CMK (cell line): ENCODE results near the gene OSBPL5.

ENCODE experiments used
- DNase-seq: peaks from one replicate; pipeline ENCODE4 v3.0.0-alpha.2; 2010; ENCODE audit warnings: low read depth

The OSBPL5 gene

GRCh38 chr11:3133261-3134217, 31.6 kb downstream of the OSBPL5 start:
- DNase-seq: no peak

GRCh38 chr11:3132831-3133260, 32.3 kb downstream of the OSBPL5 start:
- DNase-seq: no peak

DNA sequence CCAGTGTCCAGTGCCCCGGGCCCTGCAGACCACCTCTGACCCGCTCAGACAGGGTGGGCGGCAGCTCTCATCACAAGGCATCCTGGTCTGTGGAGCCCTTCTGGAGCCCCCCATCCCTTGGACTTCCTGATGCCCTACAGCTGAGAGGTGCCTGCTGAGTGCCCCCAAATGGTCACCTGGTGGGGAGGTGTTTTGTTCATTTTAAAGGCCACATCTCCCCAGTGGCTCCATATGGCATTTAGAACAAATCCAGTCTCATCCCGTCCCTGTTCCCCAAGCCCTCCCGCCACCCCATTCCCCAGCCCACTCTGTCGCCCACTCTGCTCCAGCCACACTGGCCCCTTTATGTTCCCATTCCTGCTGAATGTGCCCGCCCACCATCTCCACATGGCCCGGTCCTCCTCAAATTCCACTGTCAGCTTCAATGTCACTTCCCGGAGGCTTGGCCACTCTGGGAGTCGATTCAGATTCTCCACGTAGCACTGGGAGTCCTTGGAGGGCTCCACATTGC, 32.8 kb downstream of the OSBPL5 start:
- DNase-seq: no peak

DNA sequence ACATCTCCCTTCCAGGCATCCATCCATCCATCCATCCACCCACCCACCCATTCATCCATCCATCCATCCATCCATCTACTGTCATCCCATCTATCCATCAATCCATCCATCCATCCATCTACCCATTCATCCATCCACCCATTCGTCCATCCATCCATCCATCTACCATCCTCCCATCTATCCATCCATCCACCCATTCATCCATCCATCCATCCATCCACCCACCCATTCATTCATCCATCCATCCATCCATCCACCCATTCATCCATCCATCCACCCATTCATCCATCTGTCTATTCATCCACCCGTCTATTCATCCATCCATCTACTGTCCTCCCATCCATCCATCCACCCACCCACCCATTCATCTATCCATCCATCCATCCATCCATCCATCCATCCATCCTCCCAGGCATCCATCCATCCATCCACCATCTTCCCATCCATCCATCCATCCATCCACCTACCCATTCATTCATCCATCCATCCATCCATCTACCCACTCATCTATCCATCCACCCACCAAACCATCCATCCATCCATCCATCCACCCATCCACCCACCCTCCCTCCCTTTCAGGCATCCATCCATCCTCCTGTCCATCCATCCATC, 33.7 kb downstream of the OSBPL5 start:
- DNase-seq: no peak

- DNase-seq: no peak
Measured at GRCh38 chr11:3130269-3131071, 34.6 kb downstream of the OSBPL5 start.

DNA sequence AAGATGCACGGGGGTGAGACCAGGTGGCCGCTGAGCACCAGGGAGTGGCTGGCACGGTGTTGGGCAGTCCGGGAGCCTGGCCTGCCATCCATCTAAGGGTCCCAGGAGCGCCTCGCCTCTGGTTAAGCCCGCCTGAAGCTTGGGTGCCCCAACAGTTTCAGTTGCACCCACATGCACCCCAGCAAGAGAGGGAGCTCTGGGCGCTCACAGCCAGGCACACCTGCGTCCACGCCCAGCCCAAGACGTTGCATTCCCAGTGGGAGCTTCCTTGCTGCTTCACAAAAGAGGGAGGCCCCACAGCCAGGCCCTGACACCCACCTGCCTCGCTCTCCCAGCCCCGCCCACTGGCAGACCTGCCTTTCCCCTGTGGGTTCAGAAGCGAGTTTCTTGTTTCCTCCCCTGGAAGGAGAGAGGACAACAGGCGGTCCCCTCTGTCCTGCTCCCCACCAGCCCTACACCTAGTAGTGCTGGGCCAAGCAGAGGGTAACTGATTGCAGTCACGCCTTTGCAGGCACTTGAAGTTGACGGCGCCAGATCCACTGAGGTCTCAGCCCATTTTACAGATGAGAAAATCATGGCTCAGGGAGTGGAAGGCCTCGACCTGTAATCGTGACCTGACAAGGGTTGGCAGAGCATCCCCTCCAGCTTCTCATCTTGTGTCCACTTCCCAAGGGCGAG, 35.4 kb downstream of the OSBPL5 start:
- no peak for DNase-seq

GRCh38 chr11:3129181-3129590, 35.9 kb downstream of the OSBPL5 start:
- DNase-seq: no peak

DNA sequence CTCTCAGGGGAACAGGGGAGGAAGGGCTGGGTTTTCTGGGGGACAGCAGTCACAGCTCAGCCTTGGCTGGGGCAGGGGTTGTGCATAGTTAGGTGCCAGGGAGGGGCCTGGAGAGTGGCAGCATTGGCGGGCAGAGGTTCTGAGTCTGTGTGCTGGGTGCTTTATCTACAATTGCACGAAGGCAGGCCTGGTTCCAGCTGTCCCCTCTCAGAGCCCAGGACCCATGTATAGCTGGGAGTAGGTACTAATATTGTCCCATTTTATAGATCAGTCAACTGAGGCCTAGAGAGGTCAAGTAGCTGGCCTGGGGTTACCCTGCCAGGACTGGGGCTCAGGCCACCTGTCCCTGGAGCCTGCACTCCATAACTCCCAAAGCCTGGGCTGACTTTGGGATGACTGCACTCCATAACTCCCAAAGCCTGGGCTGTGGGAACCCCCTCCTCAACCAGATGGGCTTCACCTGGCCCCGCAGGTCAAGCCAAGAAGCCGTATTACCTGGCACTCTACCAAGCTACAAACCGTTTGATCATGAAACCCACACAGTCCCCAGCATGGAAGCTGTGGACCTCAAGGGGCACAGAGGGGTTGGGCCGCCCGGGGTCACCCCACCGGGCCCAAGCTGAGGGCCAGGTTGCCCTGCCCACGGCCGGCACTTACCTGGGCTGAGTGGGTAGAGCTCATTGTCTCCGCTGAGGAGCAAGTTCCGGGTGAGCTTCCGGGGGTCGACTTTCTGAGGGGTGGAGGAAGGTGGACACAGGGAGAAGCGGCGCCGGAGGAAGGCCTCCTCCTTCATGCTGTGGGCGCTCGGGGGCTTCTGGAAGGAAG, 36.5 kb downstream of the OSBPL5 start:
- no peak for DNase-seq

DNA sequence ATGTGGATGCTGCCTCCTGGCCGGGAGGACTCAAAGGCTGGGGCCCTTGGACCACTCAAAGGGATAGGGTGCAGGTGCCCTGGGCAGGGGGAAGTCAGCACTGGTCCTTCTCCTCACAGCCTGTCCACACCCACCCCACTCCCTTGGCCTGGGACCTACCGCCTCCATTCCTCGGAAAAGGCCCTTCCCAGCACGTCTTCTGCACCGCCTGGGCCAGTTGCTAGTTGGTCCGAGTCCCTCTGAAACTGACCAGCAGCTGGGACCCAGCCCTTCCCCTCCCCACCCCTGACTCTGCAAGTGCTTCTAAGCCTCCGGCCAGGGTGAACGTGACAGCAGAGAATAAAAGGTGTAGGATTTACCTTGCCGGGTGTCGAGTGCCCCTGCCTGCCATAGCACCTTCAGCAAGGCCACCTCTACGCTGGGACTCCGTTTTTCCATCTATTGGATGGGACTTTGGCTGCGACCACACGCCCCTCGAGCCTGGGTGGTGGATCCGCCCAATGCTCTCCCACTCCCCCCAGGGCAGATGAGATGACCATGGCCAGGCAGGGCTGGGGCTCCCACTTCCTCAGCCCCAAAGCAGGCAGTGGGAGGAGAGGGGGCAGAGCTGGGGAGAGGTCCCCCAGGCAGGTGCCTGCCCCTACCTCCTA, 37.3 kb downstream of the OSBPL5 start:
- DNase-seq: no peak

GRCh38 chr11:3126901-3127691, 38.0 kb downstream of the OSBPL5 start:
- DNase-seq: no peak

DNA sequence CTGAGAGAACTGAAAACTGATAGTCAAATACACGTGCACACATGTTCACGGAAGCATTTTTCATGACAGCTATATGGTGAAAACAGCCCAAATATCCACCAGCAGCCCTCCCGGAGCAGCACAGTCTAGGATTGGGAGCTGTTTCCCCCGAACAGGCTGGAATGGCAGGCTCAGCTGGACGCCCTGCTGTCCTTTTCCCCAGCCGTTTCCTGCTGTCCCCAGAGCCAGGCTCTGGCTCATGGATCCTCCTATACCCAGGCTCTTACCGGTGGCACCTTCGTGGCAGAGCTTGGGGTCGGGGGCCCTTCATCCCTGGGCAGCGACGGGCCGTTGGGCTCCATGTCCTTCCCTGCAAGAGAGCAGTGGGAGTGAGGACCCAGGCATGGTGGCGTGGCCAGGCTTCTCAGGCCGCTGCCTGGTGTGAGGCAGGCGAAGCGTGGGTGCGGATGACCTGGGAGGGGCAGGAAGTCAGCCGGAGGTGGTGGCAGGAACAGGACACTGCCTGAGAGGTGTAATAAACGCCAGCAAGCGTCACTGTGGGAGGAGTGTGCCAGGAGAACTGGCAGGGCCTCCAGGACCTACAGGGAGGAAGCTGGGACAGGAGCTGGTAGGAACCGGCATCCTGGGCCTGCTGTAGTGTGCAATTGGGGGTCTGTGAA, 38.8 kb downstream of the OSBPL5 start:
- DNase-seq: no peak

- no peak for DNase-seq
Measured at GRCh38 chr11:3124821-3125220, 40.3 kb downstream of the OSBPL5 start.

- DNase-seq: no peak
Measured at GRCh38 chr11:3123761-3124733, 41.1 kb downstream of the OSBPL5 start.

- DNase-seq: no peak
Measured at GRCh38 chr11:3123305-3123704, 41.8 kb downstream of the OSBPL5 start.

- no peak for DNase-seq
Measured at GRCh38 chr11:3122775-3123201, 42.3 kb downstream of the OSBPL5 start.

DNA sequence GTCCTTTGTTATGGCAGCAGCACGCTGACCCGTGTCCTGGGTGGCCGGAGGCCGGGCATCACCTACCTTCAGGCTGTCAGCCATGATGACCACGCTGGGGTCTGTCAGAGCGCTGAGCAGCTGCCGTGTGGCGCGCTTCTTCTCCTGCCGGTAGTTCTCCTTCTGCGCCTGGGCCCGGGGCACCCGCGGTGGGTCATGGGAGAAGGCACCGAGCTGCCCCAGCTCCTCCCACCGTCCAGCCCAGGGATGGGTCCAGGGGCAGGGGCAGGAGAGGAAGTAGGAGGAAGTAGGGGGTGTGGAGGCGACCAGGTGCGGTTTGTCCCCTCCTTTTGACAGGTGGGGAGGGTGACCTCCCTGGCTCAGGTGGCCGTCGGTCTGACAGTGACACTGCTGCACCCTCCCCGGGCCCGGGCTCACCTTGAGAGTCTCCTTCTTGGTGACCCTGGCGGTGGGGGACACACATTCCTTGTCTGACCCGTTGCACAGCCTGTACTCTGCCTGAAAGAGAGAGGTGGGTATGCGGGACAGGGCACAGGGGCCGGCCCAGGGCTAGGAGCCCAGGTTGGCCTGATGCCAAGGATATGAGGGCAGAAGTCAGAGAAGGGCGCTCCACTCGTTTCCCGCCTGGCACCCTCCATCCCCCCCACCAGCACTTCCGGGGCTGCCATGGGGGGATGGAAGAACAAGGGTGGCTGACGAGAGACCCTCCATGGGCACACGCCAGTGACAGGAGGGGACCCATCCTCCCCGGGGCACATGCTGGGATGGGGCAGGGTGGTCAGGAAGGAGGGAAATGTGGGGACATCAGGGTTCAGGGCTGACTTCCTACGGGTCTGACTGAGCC, 43.0 kb downstream of the OSBPL5 start:
- no peak for DNase-seq

DNA sequence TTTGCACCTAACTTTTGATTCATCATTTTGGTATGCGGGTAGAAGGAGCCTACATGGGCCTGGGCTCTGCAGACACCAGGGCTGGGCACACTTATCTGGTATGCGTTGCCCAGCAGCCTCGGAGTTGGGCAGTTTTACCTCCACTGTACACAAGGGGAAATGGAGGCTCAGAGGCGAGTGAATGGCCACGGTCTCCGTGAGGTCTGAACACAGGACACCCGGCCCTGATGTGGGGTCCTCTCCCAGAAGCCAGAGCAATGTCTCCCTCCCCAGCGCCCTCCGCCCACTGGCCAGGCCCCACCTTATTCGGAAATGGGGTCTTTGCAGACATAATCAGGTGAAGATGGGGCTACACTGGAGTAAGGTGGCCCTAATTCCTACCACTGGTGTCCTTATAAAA, 43.7 kb downstream of the OSBPL5 start:
- no peak for DNase-seq
